ENCODE results near the gene BMERB1. TPM values are rescaled to one million over a fixed set of nuclear protein-coding genes. Genes with fewer than 3 reads are reported as not detected.
"Not testable (repeated sequence)": the region's sequence is repeated elsewhere in the genome, so short reads cannot be mapped to it uniquely, and the experiment has no call there.

The BMERB1 gene
- total RNA-seq, 2 donors from 2014 or later, result 6.3 to 10.4 TPM

- peaks cover 81% of the 10 kb centered on the region for H3K36me3 Mint-ChIP-seq (ENCODE audit: low read depth)
- H3K4me3 Mint-ChIP-seq, result no peak overlapping the region
- no peaks in the 10 kb centered on the region for H3K27me3 ChIP-seq (ENCODE audit: control insufficient read depth, insufficient read depth, low read length, poor library complexity, severe bottlenecking)
- 95 to 100% methylated on average over 3 to 13 of the region's 14 CpGs for WGBS, 2 experiments (ENCODE audit: insufficient coverage in 1 of 2, insufficient read length in 1 of 2)
- H3K4me1 ChIP-seq (ENCODE audit: control insufficient read depth, insufficient read depth, low read length), result peaks cover under 1% of the 10 kb centered on the region
- no peaks in the 10 kb centered on the region for H3K27me3 Mint-ChIP-seq (ENCODE audit: insufficient read depth)
- H3K9ac ChIP-seq (ENCODE audit: extremely low read depth, low read length, poor library complexity, severe bottlenecking), result no peak overlapping the region
- H3K27ac ChIP-seq (ENCODE audit: low read depth, low read length), result no peak overlapping the region
- no peak overlapping the region for H3K27ac Mint-ChIP-seq
- H3K4me1 Mint-ChIP-seq, result peaks cover under 1% of the 10 kb centered on the region
- H3K4me3 ChIP-seq (ENCODE audit: low read length), result no peak overlapping the region
- peaks cover 72% of the 10 kb centered on the region for H3K36me3 ChIP-seq (ENCODE audit: control insufficient read depth, insufficient read depth, low read length)
- H3K9me3 ChIP-seq (ENCODE audit: control insufficient read depth, low read length), result no peaks in the 10 kb centered on the region
- no peaks in the 10 kb centered on the region for H3K9me3 Mint-ChIP-seq
- no peak for TF ChIP-seq CTCF (conservative IDR thresholded peaks at IDR 0.05)
- no peak for DNase-seq
Measured at GRCh38 chr16:15604460-15605440, 170.4 kb downstream of the BMERB1 start.

- peaks cover 71% of the 10 kb centered on the region for H3K36me3 ChIP-seq (ENCODE audit: control insufficient read depth, insufficient read depth, low read length)
- no peaks in the 10 kb centered on the region for H3K4me1 ChIP-seq (ENCODE audit: control insufficient read depth, insufficient read depth, low read length)
- TF ChIP-seq CTCF (conservative IDR thresholded peaks at IDR 0.05), result no peak
- no peaks in the 10 kb centered on the region for H3K9me3 Mint-ChIP-seq
- peaks cover 79% of the 10 kb centered on the region for H3K36me3 Mint-ChIP-seq (ENCODE audit: low read depth)
- H3K4me3 ChIP-seq (ENCODE audit: low read length), result no peak overlapping the region
- WGBS, 2 experiments (ENCODE audit: insufficient coverage in 1 of 2, insufficient read length in 1 of 2), result 92 to 96% methylated on average over 7 to 13 of the region's 13 CpGs
- H3K27me3 Mint-ChIP-seq (ENCODE audit: insufficient read depth), result no peaks in the 10 kb centered on the region
- no peaks in the 10 kb centered on the region for H3K4me1 Mint-ChIP-seq
- H3K27ac Mint-ChIP-seq, result no peak overlapping the region
- H3K4me3 Mint-ChIP-seq, result no peak overlapping the region
- no peaks in the 10 kb centered on the region for H3K27me3 ChIP-seq (ENCODE audit: control insufficient read depth, insufficient read depth, low read length, poor library complexity, severe bottlenecking)
- no peak overlapping the region for H3K27ac ChIP-seq (ENCODE audit: low read depth, low read length)
- H3K9me3 ChIP-seq (ENCODE audit: control insufficient read depth, low read length), result no peaks in the 10 kb centered on the region
- DNase-seq, result no peak
- no peak overlapping the region for H3K9ac ChIP-seq (ENCODE audit: extremely low read depth, low read length, poor library complexity, severe bottlenecking)
Measured at GRCh38 chr16:15605839-15606517, 171.6 kb downstream of the BMERB1 start.

- Histone ChIP-seq H3K9me3 (ENCODE audit: control insufficient read depth, low read length) (no peaks in the 10 kb centered on the region), H3K4me1 (ENCODE audit: control insufficient read depth, insufficient read depth, low read length) (no peaks in the 10 kb centered on the region), H3K4me3 (ENCODE audit: low read length) (no peak overlapping the region), H3K27ac (ENCODE audit: low read depth, low read length) (no peak overlapping the region), H3K9ac (ENCODE audit: extremely low read depth, low read length, poor library complexity, severe bottlenecking) (no peak overlapping the region), H3K36me3 (ENCODE audit: control insufficient read depth, insufficient read depth, low read length) (peaks cover 70% of the 10 kb centered on the region), H3K27me3 (ENCODE audit: control insufficient read depth, insufficient read depth, low read length, poor library complexity, severe bottlenecking) (no peaks in the 10 kb centered on the region)
- TF ChIP-seq CTCF (conservative IDR thresholded peaks at IDR 0.05), result no peak
- no peaks in the 10 kb centered on the region for H3K9me3 Mint-ChIP-seq
- WGBS, 2 experiments (ENCODE audit: insufficient coverage in 1 of 2, insufficient read length in 1 of 2), result 95 to 100% methylated on average over 2 to 5 of the region's 5 CpGs
- H3K27me3 Mint-ChIP-seq (ENCODE audit: insufficient read depth), result no peaks in the 10 kb centered on the region
- no peak for DNase-seq
- peaks cover 75% of the 10 kb centered on the region for H3K36me3 Mint-ChIP-seq (ENCODE audit: low read depth)
- no peaks in the 10 kb centered on the region for H3K4me1 Mint-ChIP-seq
- H3K27ac Mint-ChIP-seq, result no peak overlapping the region
- H3K4me3 Mint-ChIP-seq, result no peak overlapping the region
Measured at GRCh38 chr16:15606518-15607220, 172.3 kb downstream of the BMERB1 start.

GRCh38 chr16:15607221-15607699, 172.9 kb downstream of the BMERB1 start:
- not testable (repeated sequence) for H3K4me1 ChIP-seq (ENCODE audit: control insufficient read depth, insufficient read depth, low read length); H3K9me3 Mint-ChIP-seq; DNase-seq; H3K27me3 Mint-ChIP-seq (ENCODE audit: insufficient read depth); H3K4me1 Mint-ChIP-seq; H3K4me3 Mint-ChIP-seq; H3K27ac ChIP-seq (ENCODE audit: low read depth, low read length); H3K4me3 ChIP-seq (ENCODE audit: low read length); H3K9ac ChIP-seq (ENCODE audit: extremely low read depth, low read length, poor library complexity, severe bottlenecking); H3K27ac Mint-ChIP-seq; H3K9me3 ChIP-seq (ENCODE audit: control insufficient read depth, low read length); H3K27me3 ChIP-seq (ENCODE audit: control insufficient read depth, insufficient read depth, low read length, poor library complexity, severe bottlenecking)
- WGBS, 2 experiments (ENCODE audit: insufficient coverage in 1 of 2, insufficient read length in 1 of 2), result 94 to 100% methylated on average over 3 to 12 of the region's 12 CpGs
- peaks cover 70% of the 10 kb centered on the region for H3K36me3 ChIP-seq (ENCODE audit: control insufficient read depth, insufficient read depth, low read length)
- H3K36me3 Mint-ChIP-seq (ENCODE audit: low read depth), result peaks cover 76% of the 10 kb centered on the region
